H54 (cell line): Measurements from ENCODE around the gene CSRP1.
"Not testable (repeated sequence)": the region's sequence is repeated elsewhere in the genome, so short reads cannot be mapped to it uniquely, and the experiment has no call there.

Source experiments
- DNase-seq: peaks from one replicate; pipeline ENCODE4 v3.0.0; 2011; ENCODE audit warnings: low spot score, mixed read lengths; ENCODE audit not compliant: insufficient read length
- FAIRE-seq: peaks from 3 replicates; lab custom pipeline; 2011; peaks lifted over from hg19 to GRCh38; lab: Jason Lieb, UNC
- POLR2A ChIP-seq: IDR thresholded peaks from 2 replicates; pipeline ENCODE4 v1.6.1; 2011; ENCODE audit warnings: low read depth, mild to moderate bottlenecking, low read length

Gene CSRP1

GRCh38 chr1:201501812-201502510 is 5.0 kb downstream of the CSRP1 start:
- DNase-seq: no peak
- no peak for TF ChIP-seq POLR2A
- no peak for FAIRE-seq

DNA sequence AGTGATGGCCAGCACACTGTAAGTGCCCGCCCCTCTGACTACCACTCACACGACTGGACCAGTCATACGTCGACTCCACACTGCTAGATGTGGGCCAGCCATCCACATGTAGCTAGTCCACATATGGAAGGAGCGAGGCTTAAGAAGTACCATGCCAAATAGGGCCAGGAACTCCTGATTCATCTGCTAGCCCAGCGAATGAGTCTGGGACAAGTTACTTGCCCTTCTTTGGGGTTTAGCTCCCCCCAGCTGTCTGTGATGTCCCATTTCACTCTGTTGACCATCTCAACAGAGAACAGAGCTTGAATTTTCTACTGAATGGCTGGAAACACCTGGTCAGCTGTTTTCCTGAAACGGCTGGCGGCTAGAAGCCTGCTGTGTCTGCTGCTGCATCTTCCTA is 5.8 kb downstream of the CSRP1 start:
- TF ChIP-seq POLR2A: no peak
- DNase-seq: no peak
- FAIRE-seq: no peak

DNA sequence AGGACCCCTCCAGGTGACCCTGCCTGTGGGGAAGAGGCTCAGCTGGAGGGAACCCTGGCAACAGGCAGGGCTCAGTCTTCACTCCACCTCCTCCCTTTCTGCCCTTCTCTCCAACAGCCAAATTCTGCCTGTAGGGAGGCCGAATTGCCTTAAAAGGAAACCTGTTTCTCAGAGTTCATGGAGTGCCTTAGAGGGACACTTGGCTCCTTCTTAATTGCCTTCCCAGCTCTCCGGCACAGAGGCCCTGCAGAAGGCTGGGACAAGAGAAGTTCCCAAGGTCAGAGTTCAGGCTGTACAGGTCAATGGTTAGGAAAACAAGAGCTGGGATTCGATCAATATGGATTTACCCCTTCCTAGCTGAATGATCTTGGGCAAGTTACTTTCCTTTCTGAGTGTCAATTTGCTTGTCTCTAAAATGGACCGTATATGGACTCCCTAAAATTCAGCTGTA is 6.2 kb downstream of the CSRP1 start:
- TF ChIP-seq POLR2A: no peak
- DNase-seq (no peak), FAIRE-seq (no peak)

- DNase-seq (no peak), FAIRE-seq (no peak)
- TF ChIP-seq POLR2A: no peak
Observed at GRCh38 chr1:201499795-201500669, 6.9 kb downstream of the CSRP1 start.

- FAIRE-seq (no peak), DNase-seq (no peak)
- TF ChIP-seq POLR2A: no peak
Observed at GRCh38 chr1:201499191-201499590, 7.7 kb downstream of the CSRP1 start.

GRCh38 chr1:201498621-201499020 is 8.3 kb downstream of the CSRP1 start:
- no peak for FAIRE-seq
- no peak for DNase-seq
- TF ChIP-seq POLR2A: no peak

- no peak for TF ChIP-seq POLR2A
- FAIRE-seq (no peak), DNase-seq (no peak)
Observed at GRCh38 chr1:201497935-201498509, 8.9 kb downstream of the CSRP1 start.

- no peak for TF ChIP-seq POLR2A
- DNase-seq (no peak), FAIRE-seq (no peak)
Observed at GRCh38 chr1:201496296-201496690, 10.6 kb downstream of the CSRP1 start.

DNA sequence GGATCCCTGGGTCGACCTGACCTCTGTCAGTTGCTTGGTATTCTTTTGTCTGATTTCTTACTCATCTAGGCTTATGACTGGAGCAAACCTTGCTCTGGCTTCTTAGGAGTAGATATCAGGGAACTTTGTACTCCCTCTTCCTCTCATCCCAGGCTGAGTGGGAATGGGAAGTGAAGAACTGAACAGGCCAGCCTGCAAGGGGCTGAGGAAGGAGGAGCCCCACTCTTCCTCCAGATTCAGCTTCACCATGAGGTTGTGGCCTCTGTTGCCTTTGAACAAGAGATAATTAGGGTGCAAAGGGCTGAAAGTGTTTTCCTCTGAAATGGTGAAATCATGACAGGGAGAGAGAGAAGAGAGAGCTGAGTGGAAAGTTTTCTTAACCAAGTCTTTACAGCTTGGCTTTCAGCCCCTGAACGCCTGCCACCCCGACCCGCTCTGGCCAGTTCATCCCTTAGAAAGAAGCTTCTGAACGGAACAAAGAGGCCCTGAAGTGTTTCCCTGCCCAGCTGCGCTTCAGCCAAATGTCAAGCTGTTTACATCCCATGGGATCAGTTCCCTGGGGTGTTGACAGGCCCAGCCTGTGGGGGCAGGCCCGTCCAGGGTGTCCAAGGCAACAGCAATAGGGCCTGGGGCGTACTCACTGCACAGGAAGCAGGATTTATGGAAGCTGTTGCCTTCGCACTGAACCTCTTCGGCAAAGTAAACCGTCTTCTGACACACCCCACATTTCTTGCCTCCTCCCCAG is 11.2 kb downstream of the CSRP1 start:
- FAIRE-seq (no peak), DNase-seq (no peak)
- TF ChIP-seq POLR2A: no peak

DNA sequence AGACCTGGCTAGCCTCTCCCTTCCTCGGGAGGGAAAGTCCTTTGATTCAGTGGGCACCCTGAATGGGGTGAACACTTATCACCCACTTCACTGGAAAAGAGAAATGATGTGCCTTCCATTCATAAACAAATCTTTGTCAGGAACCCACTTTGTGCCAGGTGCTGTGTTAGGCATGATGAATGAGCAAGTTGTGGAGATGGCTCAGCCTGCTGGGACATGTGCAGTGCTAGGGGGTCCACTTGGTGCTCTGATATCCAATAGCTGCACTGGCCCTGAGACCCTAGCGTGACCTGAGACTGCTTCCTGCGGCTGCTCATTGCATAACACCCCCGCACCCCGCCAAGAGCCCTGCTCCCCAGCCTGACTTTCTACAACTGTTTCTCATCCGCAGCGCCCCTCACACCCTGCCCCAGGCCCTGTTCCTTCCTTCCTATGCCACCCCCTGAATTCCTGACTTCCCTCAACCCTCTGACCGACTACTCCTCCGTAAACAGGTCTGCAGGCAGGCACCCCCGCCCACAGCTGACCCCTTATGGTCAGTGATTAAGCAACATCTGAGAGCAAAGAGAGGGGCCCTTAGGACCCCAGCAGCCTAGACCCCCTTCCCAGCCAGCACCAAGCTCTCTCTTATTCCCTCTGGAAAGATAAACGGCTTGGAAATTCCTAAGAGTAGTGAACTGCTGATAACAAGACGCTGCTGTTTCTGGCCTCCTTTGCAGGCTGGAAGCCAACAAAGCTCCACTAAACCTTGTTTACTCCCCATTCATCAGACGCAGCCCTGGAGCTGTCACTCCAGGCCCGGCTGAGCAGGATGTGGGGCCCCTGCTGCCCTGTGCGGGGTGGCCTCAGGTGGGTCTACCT is 12.9 kb downstream of the CSRP1 start:
- FAIRE-seq: no peak
- no peak for DNase-seq
- no peak for TF ChIP-seq POLR2A

GRCh38 chr1:201493026-201493656 is 13.8 kb downstream of the CSRP1 start:
- FAIRE-seq, DNase-seq: not testable (repeated sequence)
- 0 out of 2 replicates have a peak, but pooled peaks have one; percentile 17 for TF ChIP-seq POLR2A

DNA sequence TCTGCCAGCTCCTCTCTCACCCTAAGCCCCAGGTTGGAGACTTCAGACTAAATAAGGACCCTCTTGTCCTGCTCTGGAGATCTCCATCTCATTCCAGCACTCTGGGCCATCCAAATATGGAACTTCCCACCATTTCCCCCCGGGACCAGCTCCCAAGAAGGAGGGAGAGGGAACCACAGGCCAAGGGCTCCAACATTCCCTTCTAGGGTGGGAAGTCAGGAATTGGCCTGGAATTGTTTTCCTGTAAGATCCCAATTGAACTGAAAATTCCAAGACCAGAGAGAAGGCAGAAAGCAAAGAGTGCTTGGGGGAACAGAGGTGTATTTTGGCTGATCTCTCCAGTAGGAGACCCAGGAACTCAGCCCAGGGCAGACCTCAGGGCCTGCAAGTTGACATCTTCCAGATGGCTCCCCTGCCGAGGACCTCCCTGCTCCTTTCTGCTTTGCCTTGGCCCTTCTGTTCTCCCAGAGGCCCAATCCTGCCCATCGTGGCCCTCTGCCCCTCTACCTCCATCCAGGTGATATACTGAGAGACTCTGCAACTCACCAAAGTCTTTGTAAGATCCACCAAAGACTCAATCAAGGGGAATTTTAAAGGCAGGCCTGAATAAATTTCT is 14.9 kb downstream of the CSRP1 start:
- TF ChIP-seq POLR2A: no peak
- FAIRE-seq: no peak
- no peak for DNase-seq

DNA sequence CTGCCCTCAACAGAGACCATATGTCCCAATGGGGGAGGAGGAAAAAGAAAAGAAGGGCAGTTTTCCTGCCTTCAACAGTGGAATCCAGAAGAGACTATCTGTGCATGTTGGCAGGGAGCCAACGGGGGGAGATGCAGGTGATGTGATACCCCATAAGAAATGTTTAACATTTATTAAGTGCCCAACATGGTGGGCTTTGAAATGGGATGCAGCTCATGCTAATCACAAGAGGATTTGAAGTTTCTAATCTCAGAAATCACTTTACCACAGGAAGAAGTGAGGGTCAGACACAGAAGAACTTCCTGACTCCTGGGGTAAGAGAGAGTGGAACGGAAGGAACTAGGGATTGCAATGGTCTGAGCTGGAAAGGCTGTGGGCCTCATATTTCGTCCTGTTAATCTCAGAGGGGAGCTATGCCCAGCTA is 16.2 kb downstream of the CSRP1 start:
- FAIRE-seq (no peak), DNase-seq (no peak)
- TF ChIP-seq POLR2A: no peak
